ENCODE results near the gene VPS13D. TPM values are rescaled to one million over a fixed set of nuclear protein-coding genes. Genes with fewer than 3 reads are reported as not detected.

The VPS13D gene
- polyA plus RNA-seq, 3 donors = 3.6 to 20.2 (median 5.1) TPM

GRCh38 chr1:12229386-12229834 lies 420 bp upstream of the VPS13D start:
- no peaks in the 10 kb centered on the region for H3K27me3 ChIP-seq (ENCODE audit: control insufficient read depth in 2 of 2, insufficient read depth in 2 of 2, low read length in 2 of 2)
- no peaks in the 10 kb centered on the region for H3K9me3 ChIP-seq (replicated peaks in 1 of 2; ENCODE audit: control insufficient read depth in 1 of 2, insufficient read depth in 1 of 2, low read length in 2 of 2)
- no peak for DNase-seq
- no peak overlapping the region for H3K9ac ChIP-seq (ENCODE audit: insufficient read depth, low read length, poor library complexity, severe bottlenecking)
- peaks cover 12 to 14% of the 10 kb centered on the region in 2 donors for H3K4me1 ChIP-seq (ENCODE audit: control insufficient read depth in 1 of 2, insufficient read depth in 2 of 2, low read length in 2 of 2)
- H3K79me2 ChIP-seq (ENCODE audit: insufficient read depth, low read length) = peaks cover 29% of the 10 kb centered on the region
- H2AFZ ChIP-seq (ENCODE audit: insufficient read depth, low read depth, low read length, poor library complexity, severe bottlenecking) = no peak overlapping the region
- H3K36me3 ChIP-seq (replicated peaks in 1 of 2; ENCODE audit: control insufficient read depth in 1 of 2, insufficient read depth in 2 of 2, low read length in 2 of 2) = peaks cover 0 to 9% of the 10 kb centered on the region in 2 donors
- TF ChIP-seq, protein P1, sequence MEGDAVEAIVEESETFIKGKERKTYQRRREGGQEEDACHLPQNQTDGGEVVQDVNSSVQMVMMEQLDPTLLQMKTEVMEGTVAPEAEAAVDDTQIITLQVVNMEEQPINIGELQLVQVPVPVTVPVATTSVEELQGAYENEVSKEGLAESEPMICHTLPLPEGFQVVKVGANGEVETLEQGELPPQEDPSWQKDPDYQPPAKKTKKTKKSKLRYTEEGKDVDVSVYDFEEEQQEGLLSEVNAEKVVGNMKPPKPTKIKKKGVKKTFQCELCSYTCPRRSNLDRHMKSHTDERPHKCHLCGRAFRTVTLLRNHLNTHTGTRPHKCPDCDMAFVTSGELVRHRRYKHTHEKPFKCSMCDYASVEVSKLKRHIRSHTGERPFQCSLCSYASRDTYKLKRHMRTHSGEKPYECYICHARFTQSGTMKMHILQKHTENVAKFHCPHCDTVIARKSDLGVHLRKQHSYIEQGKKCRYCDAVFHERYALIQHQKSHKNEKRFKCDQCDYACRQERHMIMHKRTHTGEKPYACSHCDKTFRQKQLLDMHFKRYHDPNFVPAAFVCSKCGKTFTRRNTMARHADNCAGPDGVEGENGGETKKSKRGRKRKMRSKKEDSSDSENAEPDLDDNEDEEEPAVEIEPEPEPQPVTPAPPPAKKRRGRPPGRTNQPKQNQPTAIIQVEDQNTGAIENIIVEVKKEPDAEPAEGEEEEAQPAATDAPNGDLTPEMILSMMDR (IDR thresholded peaks at IDR 0.05) = no peak
- Mint-ChIP-seq H3K4me1 (peaks cover 16% of the 10 kb centered on the region), H3K27ac (peak overlapping the region in 1 of 7 donors; percentile 48), H3K36me3 (peaks cover 4% of the 10 kb centered on the region in 2 donors), H3K27me3 (ENCODE audit: low read depth in 3 of 3) (peaks cover 0 to 2% (median 2%) of the 10 kb centered on the region in 3 donors), H3K9me3 (no peaks in the 10 kb centered on the region), H3K4me3 (peak overlapping the region in 1 of 2 donors; percentile 61)
- H4K20me1 ChIP-seq (ENCODE audit: insufficient read depth, low read length) = peaks cover 37% of the 10 kb centered on the region
- no peak overlapping the region for H3K4me3 ChIP-seq (replicated peaks in 1 of 3; ENCODE audit: low read depth in 2 of 3, low read length in 3 of 3)
- 69% methylated on average over 9 of the region's 13 CpGs for WGBS (ENCODE audit: insufficient coverage)
- H3K4me2 ChIP-seq (replicated peaks; ENCODE audit: extremely low read depth, low read length, poor library complexity, severe bottlenecking) = no peak overlapping the region
- intact Hi-C loops (cut with micrococcal nuclease) = no loop called here
- H3K27ac ChIP-seq (ENCODE audit: low read depth in 1 of 2, low read length in 2 of 2) = no peak overlapping the region

- Histone ChIP-seq H3K36me3 (replicated peaks in 1 of 2; ENCODE audit: control insufficient read depth in 1 of 2, insufficient read depth in 2 of 2, low read length in 2 of 2) (peaks cover 8 to 22% of the 10 kb centered on the region in 2 donors), H3K4me2 (replicated peaks; ENCODE audit: extremely low read depth, low read length, poor library complexity, severe bottlenecking) (peak overlapping the region; percentile 98), H3K4me1 (ENCODE audit: control insufficient read depth in 1 of 2, insufficient read depth in 2 of 2, low read length in 2 of 2) (peaks cover 12 to 14% of the 10 kb centered on the region in 2 donors), H3K27ac (ENCODE audit: low read depth in 1 of 2, low read length in 2 of 2) (peak overlapping the region in 1 of 2 donors; percentile 80), H3K27me3 (ENCODE audit: control insufficient read depth in 2 of 2, insufficient read depth in 2 of 2, low read length in 2 of 2) (no peaks in the 10 kb centered on the region), H3K9me3 (replicated peaks in 1 of 2; ENCODE audit: control insufficient read depth in 1 of 2, insufficient read depth in 1 of 2, low read length in 2 of 2) (no peaks in the 10 kb centered on the region), H3K79me2 (ENCODE audit: insufficient read depth, low read length) (peaks cover 29% of the 10 kb centered on the region), H3K4me3 (replicated peaks in 1 of 3; ENCODE audit: low read depth in 2 of 3, low read length in 3 of 3) (peak overlapping the region; percentile 59 to 97 (median 93)), H3K9ac (ENCODE audit: insufficient read depth, low read length, poor library complexity, severe bottlenecking) (peak overlapping the region; percentile 95), H2AFZ (ENCODE audit: insufficient read depth, low read depth, low read length, poor library complexity, severe bottlenecking) (peak overlapping the region; percentile 90), H4K20me1 (ENCODE audit: insufficient read depth, low read length) (peaks cover 46% of the 10 kb centered on the region)
- Mint-ChIP-seq H3K4me1 (peaks cover 16% of the 10 kb centered on the region), H3K27me3 (ENCODE audit: low read depth in 3 of 3) (peaks cover 0 to 2% (median 0%) of the 10 kb centered on the region in 3 donors), H3K9me3 (no peaks in the 10 kb centered on the region), H3K4me3 (peak overlapping the region; percentile 90 to 93), H3K36me3 (peaks cover 13% of the 10 kb centered on the region in 2 donors), H3K27ac (peak overlapping the region in 4 of 7 donors; percentile 56 to 88 (median 80))
- TF ChIP-seq, protein P1 (IDR thresholded peaks at IDR 0.05) = no peak
- intact Hi-C loops (cut with micrococcal nuclease) = no loop called here
- peak in 1 of 3 donors; percentile 19 for DNase-seq
- WGBS (ENCODE audit: insufficient coverage) = 6% methylated on average over 26 of the region's 36 CpGs
Observed at GRCh38 chr1:12230549-12231275, 882 bp downstream of the VPS13D start.

Measured in CD14-positive monocyte (primary cell).